Breast epithelium (tissue), 3 donors: ENCODE measurements around the gene PGA5.
"Not testable (repeated sequence)": the region's sequence is repeated elsewhere in the genome, so short reads cannot be mapped to it uniquely, and the experiment has no call there.

Experiments used
- POLR2A ChIP-seq: fragments of 450-650 bp; IDR thresholded peaks from one replicate; pipeline ENCODE4 v1.6.1; 2016; ENCODE audit warnings: antibody characterized with exemption, mild to moderate bottlenecking, moderate library complexity
- POLR2AphosphoS5 ChIP-seq, 3 donors: sonication (generic); formaldehyde crosslinking; IDR thresholded peaks; one replicate each; pipeline ENCODE4 v1.6.1; 2017; ENCODE audit warnings: antibody characterized with exemption in 3 of 3
- TF ChIP-seq, protein P1 (sequence below), 3 donors: fragments of 450-650 bp; IDR thresholded peaks; one replicate each; pipeline ENCODE4 v1.5.1; 2016 to 2017; ENCODE audit warnings: antibody characterized with exemption in 3 of 3, mild to moderate bottlenecking in 3 of 3, moderate library complexity in 3 of 3

- not testable (repeated sequence) for TF ChIP-seq POLR2A; POLR2AphosphoS5 (IDR thresholded peaks at IDR 0.05)
- TF ChIP-seq, protein P1, sequence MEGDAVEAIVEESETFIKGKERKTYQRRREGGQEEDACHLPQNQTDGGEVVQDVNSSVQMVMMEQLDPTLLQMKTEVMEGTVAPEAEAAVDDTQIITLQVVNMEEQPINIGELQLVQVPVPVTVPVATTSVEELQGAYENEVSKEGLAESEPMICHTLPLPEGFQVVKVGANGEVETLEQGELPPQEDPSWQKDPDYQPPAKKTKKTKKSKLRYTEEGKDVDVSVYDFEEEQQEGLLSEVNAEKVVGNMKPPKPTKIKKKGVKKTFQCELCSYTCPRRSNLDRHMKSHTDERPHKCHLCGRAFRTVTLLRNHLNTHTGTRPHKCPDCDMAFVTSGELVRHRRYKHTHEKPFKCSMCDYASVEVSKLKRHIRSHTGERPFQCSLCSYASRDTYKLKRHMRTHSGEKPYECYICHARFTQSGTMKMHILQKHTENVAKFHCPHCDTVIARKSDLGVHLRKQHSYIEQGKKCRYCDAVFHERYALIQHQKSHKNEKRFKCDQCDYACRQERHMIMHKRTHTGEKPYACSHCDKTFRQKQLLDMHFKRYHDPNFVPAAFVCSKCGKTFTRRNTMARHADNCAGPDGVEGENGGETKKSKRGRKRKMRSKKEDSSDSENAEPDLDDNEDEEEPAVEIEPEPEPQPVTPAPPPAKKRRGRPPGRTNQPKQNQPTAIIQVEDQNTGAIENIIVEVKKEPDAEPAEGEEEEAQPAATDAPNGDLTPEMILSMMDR (IDR thresholded peaks at IDR 0.05): not testable (repeated sequence)
Observed at GRCh38 chr11:61222047-61222446, 18.9 kb upstream of the PGA5 start, which contains the start of gene PGA4.
